Upper lobe of left lung (tissue), 6 donors: ENCODE measurements around the gene GOT1. TPM values are rescaled to one million over a fixed set of nuclear protein-coding genes. Genes with fewer than 3 reads are reported as not detected.

Source experiments
- ATAC-seq, 2 donors: fragments of 200-7000 bp; cut with Tn5 transposase; one replicate each; pipeline ENCODE4 v1.9.1; 2022; ENCODE audit warnings: mild to moderate bottlenecking in 2 of 2, moderate library complexity in 2 of 2; ENCODE audit not compliant: low FRiP score in 2 of 2
- DNase-seq, 2 donors: peaks; one replicate each; pipeline ENCODE4 v3.0.0-alpha.2; 2019 to 2020
- H3K27ac ChIP-seq, 4 donors: fragments of 200-600 bp; sonication (generic); one replicate each; pipeline ENCODE4 v1.5.1; 2016 to 2019
- H3K27me3 ChIP-seq, 4 donors: fragments of 200-600 bp; sonication (generic); one replicate each; pipeline ENCODE4 v1.5.1; 2017 to 2019
- H3K36me3 ChIP-seq, 4 donors: fragments of 200-600 bp; sonication (generic); one replicate each; pipeline ENCODE4 v1.5.1; 2016 to 2019
- H3K4me1 ChIP-seq, 4 donors: fragments of 200-600 bp; sonication (generic); one replicate each; pipeline ENCODE4 v1.5.1; 2018 to 2019
- H3K4me3 ChIP-seq, 4 donors: fragments of 200-600 bp; sonication (generic); one replicate each; pipeline ENCODE4 v1.5.1; 2017 to 2019; ENCODE audit warnings: mild to moderate bottlenecking in 2 of 4, moderate library complexity in 1 of 4
- H3K9me3 ChIP-seq, 4 donors: fragments of 200-600 bp; sonication (generic); one replicate each; pipeline ENCODE4 v1.5.1; 2018 to 2019
- EP300 ChIP-seq, 4 donors: sonication (generic); formaldehyde crosslinking; IDR thresholded peaks; one replicate each; pipeline ENCODE4 v1.5.1; 2017; ENCODE audit warnings: antibody characterized with exemption in 4 of 4, control low read depth in 2 of 4
- POLR2A ChIP-seq, 4 donors: fragments of 450-650 bp; IDR thresholded peaks; one replicate each; pipeline ENCODE4 v1.5.1; 2016 to 2017; ENCODE audit warnings: antibody characterized with exemption in 4 of 4, mild to moderate bottlenecking in 2 of 4
- POLR2AphosphoS5 ChIP-seq, 2 donors: sonication (generic); formaldehyde crosslinking; IDR thresholded peaks; one replicate each; pipeline ENCODE4 v1.5.1; 2017; ENCODE audit warnings: antibody characterized with exemption in 2 of 2
- WGBS, 2 donors: methylation state at CpG; one replicate each; pipeline ENCODE4 v1.1.5; 2017 to 2018; 5-methylcytosine and 5-hydroxymethylcytosine counted together
- total RNA-seq, 6 donors: library from RNA; depleted of rRNA in 4 of 6; stranded (reverse); fragments of >200 nt in 4 of 6; gene quantifications; one replicate each; pipeline versions ENCODE4 v1.1.0 to v1.2.1, GENCODE V29; 2016 to 2021
- TF ChIP-seq, protein P1 (sequence below), 6 experiments: fragments of 450-650 bp in 4 of 6; fragments of 200-600 bp in 2 of 6; sonication (generic) in 2 of 6; IDR thresholded peaks; one replicate each; pipeline ENCODE4 v1.5.1; 2016 to 2019; ENCODE audit warnings: antibody characterized with exemption in 6 of 6
- donor health status: DM: no; HTN: no; CAD: no; lungs with moderate emphysema.
- donor health status: DM: no; HTN: yes; CAD: no; lungs with severe emphysema.

The GOT1 gene
- total RNA-seq, 6 donors from 2014 or later: 13.1 to 46.8 (median 25.7) TPM

DNA sequence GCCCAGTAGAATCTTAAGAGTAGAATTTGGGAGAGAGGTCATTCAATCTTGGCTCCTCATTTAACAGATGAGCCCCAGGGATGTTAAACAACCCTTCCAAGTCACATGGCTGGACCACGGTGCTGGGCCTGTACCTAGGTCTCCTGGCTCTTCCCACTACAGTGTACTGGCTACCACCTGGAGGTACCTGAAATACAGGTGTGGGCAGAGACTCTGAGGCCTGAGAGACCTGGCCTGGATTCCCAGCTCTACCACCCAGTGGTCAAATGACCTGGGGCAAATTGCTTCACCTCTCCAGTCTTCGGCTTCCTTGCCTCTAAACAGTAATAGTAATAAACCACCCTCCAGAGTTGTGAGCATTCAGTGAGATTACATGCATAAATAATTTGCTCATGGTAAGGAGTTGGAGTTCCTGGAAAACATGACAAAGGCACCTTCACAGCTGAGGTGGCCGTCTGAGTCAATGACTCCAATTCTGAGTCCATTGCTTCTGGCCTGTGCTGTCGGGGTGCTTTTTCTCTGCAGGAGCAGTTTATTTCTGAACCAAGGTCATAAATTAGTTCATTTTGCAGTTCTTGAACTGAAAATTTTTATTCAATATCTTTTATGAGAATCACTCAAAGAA, 2.7 kb downstream of the GOT1 start:
- peaks cover 9 to 17% (median 14%) of the 10 kb centered on the region in 4 donors for H3K4me1 ChIP-seq
- no peak overlapping the region for H3K27ac ChIP-seq
- TF ChIP-seq POLR2AphosphoS5 (IDR thresholded peaks at IDR 0.05): no peak
- WGBS, 2 donors: 87 to 88% methylated on average over 3 to 4 of the region's 4 CpGs
- DNase-seq (no peak), ATAC-seq (no peak)
- peaks cover 0 to 15% (median 3%) of the 10 kb centered on the region in 4 donors for H3K36me3 ChIP-seq
- no peak overlapping the region for H3K4me3 ChIP-seq
- H3K27me3 ChIP-seq: no peaks in the 10 kb centered on the region
- no peaks in the 10 kb centered on the region for H3K9me3 ChIP-seq

DNA sequence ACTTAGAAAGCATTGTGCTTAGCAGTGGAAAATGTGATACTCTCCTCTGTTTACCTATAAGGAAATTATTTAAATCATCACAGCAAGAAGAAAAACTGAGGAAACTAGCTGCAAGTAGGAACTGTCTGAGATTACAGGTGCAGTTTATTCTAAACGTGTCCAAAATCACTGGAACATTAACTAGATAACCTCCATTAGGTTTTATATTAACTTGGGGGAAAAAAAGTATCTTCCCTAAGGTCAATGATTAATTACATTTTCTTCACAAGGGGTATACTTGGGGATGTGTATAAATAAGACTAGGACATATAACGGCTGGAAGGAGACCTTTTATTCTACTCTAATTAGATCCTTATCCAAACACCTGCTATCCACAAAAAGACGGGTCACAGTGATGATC, 3.7 kb downstream of the GOT1 start:
- Histone ChIP-seq H3K36me3 (peaks cover 0 to 15% (median 3%) of the 10 kb centered on the region in 4 donors), H3K27me3 (no peaks in the 10 kb centered on the region), H3K9me3 (no peaks in the 10 kb centered on the region), H3K27ac (no peak overlapping the region), H3K4me1 (peaks cover 7 to 15% (median 10%) of the 10 kb centered on the region in 4 donors), H3K4me3 (no peak overlapping the region)
- ATAC-seq: no peak
- DNase-seq: no peak
- WGBS, 2 donors: 69 to 79% methylated on average over 3 of the region's 3 CpGs
- no peak for TF ChIP-seq EP300 (IDR thresholded peaks at IDR 0.05)
- no peak for TF ChIP-seq POLR2A (IDR thresholded peaks at IDR 0.05)
- TF ChIP-seq, protein P1, sequence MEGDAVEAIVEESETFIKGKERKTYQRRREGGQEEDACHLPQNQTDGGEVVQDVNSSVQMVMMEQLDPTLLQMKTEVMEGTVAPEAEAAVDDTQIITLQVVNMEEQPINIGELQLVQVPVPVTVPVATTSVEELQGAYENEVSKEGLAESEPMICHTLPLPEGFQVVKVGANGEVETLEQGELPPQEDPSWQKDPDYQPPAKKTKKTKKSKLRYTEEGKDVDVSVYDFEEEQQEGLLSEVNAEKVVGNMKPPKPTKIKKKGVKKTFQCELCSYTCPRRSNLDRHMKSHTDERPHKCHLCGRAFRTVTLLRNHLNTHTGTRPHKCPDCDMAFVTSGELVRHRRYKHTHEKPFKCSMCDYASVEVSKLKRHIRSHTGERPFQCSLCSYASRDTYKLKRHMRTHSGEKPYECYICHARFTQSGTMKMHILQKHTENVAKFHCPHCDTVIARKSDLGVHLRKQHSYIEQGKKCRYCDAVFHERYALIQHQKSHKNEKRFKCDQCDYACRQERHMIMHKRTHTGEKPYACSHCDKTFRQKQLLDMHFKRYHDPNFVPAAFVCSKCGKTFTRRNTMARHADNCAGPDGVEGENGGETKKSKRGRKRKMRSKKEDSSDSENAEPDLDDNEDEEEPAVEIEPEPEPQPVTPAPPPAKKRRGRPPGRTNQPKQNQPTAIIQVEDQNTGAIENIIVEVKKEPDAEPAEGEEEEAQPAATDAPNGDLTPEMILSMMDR (IDR thresholded peaks at IDR 0.05): no peak
- TF ChIP-seq POLR2AphosphoS5 (IDR thresholded peaks at IDR 0.05): no peak

DNA sequence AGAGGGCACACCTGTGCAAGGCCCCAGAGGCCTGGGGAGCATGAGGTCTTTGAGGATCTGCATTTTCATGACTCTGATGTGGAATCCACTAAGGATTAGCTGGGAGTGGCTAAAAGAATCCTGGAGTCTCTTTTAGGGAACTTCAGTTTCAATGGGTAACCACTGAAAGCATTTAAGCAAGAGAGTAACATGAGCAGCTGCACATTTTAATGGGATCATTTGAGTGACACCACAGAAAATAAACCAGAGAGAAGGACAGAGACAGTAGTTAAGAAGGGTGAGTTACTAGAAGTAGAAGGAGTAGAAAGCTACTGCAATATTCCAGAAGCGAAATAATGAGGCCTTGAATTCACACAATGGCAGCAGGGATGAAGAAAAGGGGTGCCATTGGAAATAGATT, 5.2 kb downstream of the GOT1 start:
- no peaks in the 10 kb centered on the region for H3K9me3 ChIP-seq
- H3K27me3 ChIP-seq: no peaks in the 10 kb centered on the region
- H3K4me1 ChIP-seq: peaks cover 3 to 10% (median 8%) of the 10 kb centered on the region in 4 donors
- TF ChIP-seq POLR2AphosphoS5 (IDR thresholded peaks at IDR 0.05) (no peak), POLR2A (IDR thresholded peaks at IDR 0.05) (no peak), EP300 (IDR thresholded peaks at IDR 0.05) (no peak)
- TF ChIP-seq, protein P1 (IDR thresholded peaks at IDR 0.05): no peak
- 100% methylated on average over 1 of the region's 1 CpG for WGBS, 2 donors
- H3K4me3 ChIP-seq: no peak overlapping the region
- ATAC-seq: no peak
- DNase-seq: no peak
- H3K36me3 ChIP-seq: peaks cover 0 to 18% (median 5%) of the 10 kb centered on the region in 4 donors
- H3K27ac ChIP-seq: no peak overlapping the region

DNA sequence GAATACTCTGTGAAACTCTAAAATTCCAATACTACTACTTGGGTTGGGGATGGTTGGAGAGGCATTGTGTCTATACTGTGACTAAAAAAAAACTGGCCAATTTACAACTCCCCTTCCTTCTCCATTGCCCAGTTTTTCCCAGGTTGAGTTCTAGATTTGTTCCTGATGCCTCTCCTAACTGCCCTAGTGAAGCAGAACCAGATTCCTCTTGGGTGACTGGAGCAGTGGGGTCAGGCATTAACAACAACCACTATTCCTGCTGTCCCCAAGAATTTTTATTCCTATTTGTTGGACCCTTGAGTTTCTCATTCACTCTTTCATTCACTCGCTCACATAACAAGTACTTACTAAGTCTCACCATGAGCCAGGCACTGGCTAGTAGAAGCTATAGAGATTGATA, 5.8 kb downstream of the GOT1 start:
- H3K27me3 ChIP-seq: no peaks in the 10 kb centered on the region
- H3K36me3 ChIP-seq: peaks cover 0 to 24% (median 7%) of the 10 kb centered on the region in 4 donors
- TF ChIP-seq POLR2AphosphoS5 (IDR thresholded peaks at IDR 0.05) (no peak), POLR2A (IDR thresholded peaks at IDR 0.05) (no peak), EP300 (IDR thresholded peaks at IDR 0.05) (no peak)
- TF ChIP-seq, protein P1 (IDR thresholded peaks at IDR 0.05): no peak
- no peak overlapping the region for H3K4me3 ChIP-seq
- H3K4me1 ChIP-seq: peaks cover 3 to 5% (median 4%) of the 10 kb centered on the region in 4 donors
- WGBS, 2 donors: 97% methylated on average over 1 of the region's 1 CpG
- DNase-seq (no peak), ATAC-seq (no peak)
- no peak overlapping the region for H3K27ac ChIP-seq
- no peaks in the 10 kb centered on the region for H3K9me3 ChIP-seq

DNA sequence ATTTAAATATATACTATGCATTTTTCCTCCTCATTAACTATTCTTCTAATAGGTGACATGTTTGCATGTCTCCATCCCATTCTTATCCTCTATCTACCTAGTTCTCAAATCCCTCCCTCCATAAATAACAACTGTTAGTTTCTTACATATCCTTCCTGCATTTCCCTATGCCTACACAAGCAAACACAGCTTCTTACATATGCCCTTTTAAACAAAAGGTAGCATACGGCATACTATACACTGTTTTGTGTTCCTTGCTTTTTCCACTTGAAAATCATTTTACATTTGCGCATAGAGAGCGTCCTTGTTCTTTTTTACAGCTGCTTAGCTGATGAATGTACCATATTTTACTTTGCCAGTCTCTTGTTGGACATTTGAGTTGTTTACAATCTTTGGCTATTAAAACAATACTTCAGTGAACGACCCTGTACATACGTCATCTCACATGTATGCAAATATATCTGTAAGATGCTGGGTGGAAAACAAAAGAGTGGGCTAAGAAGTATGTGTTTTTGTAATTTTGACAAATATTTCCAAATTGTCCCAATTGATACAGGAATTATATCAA, 7.8 kb downstream of the GOT1 start:
- ATAC-seq (no peak), DNase-seq (no peak)
- Histone ChIP-seq H3K4me3 (no peak overlapping the region), H3K9me3 (no peaks in the 10 kb centered on the region), H3K4me1 (no peaks in the 10 kb centered on the region), H3K27me3 (no peaks in the 10 kb centered on the region), H3K27ac (no peak overlapping the region), H3K36me3 (peaks cover 10 to 33% (median 12%) of the 10 kb centered on the region in 4 donors)
- TF ChIP-seq, protein P1 (IDR thresholded peaks at IDR 0.05): no peak
- TF ChIP-seq POLR2A (IDR thresholded peaks at IDR 0.05): no peak
- TF ChIP-seq EP300 (IDR thresholded peaks at IDR 0.05): no peak
- no peak for TF ChIP-seq POLR2AphosphoS5 (IDR thresholded peaks at IDR 0.05)
- 87% methylated on average over 5 of the region's 5 CpGs for WGBS, 2 donors
